Measurements from ENCODE around the gene OPHN1. TPM values are rescaled to one million over a fixed set of nuclear protein-coding genes. Genes with fewer than 3 reads are reported as not detected.
"Not testable (repeated sequence)": the region's sequence is repeated elsewhere in the genome, so short reads cannot be mapped to it uniquely, and the experiment has no call there.

The OPHN1 gene
- total RNA-seq, 2 experiments from 2014 or later: not detected

DNA sequence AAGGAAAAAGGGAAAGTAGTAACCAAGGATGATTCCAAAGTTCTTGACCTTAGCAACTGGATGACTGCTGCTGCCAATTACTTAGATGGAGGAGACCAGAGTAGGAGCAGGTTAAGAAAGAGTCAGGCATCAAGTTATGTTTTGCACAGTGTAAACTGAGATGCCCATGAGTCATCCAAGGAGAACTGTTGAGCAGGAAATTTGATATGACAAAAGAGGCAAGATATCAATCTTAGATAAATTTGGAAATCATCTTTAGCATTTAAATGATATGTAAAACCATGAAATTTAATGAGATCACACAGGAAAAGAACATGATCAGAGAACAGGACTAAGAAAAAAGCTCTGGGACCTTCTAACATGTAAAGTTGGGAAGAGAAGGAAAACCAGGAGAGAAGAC lies 361.3 kb downstream of the OPHN1 start:
- CTCF ChIA-PET: no interaction called here
- Histone ChIP-seq H3K36me3 (ENCODE audit: insufficient read depth, low read length) (no peaks in the 10 kb centered on the region), H3K4me1 (ENCODE audit: insufficient read depth, low read length) (no peaks in the 10 kb centered on the region), H3K9me3 (ENCODE audit: control insufficient read depth in 1 of 2, insufficient read depth in 1 of 2, low read length in 2 of 2) (no peaks in the 10 kb centered on the region), H3K27ac (ENCODE audit: low read depth in 1 of 2, low read length in 2 of 2) (no peak overlapping the region), H3K27me3 (ENCODE audit: control insufficient read depth in 1 of 2, insufficient read depth in 2 of 2, low read length in 2 of 2) (no peaks in the 10 kb centered on the region), H3K4me3 (ENCODE audit: low read length) (no peak overlapping the region)
- no peaks in the 10 kb centered on the region for H3K36me3 Mint-ChIP-seq (ENCODE audit: low read depth)
- ATAC-seq (ENCODE audit: poor library complexity) (no peak), DNase-seq (no peak)
- intact Hi-C loops (cut with DNase I, micrococcal nuclease): no loop called here
- H3K4me1 Mint-ChIP-seq (ENCODE audit: low read depth): no peaks in the 10 kb centered on the region
- no peaks in the 10 kb centered on the region for H3K9me3 Mint-ChIP-seq
- H3K4me3 Mint-ChIP-seq: no peak overlapping the region
- POLR2A ChIA-PET: no interaction called here
- TF ChIP-seq, protein P1, sequence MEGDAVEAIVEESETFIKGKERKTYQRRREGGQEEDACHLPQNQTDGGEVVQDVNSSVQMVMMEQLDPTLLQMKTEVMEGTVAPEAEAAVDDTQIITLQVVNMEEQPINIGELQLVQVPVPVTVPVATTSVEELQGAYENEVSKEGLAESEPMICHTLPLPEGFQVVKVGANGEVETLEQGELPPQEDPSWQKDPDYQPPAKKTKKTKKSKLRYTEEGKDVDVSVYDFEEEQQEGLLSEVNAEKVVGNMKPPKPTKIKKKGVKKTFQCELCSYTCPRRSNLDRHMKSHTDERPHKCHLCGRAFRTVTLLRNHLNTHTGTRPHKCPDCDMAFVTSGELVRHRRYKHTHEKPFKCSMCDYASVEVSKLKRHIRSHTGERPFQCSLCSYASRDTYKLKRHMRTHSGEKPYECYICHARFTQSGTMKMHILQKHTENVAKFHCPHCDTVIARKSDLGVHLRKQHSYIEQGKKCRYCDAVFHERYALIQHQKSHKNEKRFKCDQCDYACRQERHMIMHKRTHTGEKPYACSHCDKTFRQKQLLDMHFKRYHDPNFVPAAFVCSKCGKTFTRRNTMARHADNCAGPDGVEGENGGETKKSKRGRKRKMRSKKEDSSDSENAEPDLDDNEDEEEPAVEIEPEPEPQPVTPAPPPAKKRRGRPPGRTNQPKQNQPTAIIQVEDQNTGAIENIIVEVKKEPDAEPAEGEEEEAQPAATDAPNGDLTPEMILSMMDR (IDR thresholded peaks at IDR 0.05): no peak
- no peak overlapping the region for H3K27ac Mint-ChIP-seq
- H3K27me3 Mint-ChIP-seq: no peaks in the 10 kb centered on the region

DNA sequence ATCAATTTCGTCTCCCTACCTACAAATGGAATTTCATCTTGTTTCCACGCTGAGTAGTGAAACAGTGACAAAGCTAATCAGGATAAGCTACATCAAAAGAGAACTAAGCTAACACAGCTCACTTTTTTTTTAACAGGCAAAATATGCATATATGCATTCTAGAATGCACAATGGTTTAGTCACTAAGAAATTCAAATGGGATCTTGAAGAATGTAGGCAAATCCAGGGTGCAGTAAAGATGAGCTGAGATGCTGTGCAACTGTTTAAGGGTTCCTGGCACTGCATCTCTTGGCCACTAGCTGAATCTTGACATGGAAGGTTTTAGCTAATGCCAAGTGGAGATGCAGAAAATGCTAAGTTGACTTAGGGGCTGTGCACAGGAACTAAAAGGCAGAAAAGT lies 363.2 kb downstream of the OPHN1 start:
- H3K4me1 ChIP-seq (ENCODE audit: insufficient read depth, low read length); POLR2A ChIA-PET; H3K4me1 Mint-ChIP-seq (ENCODE audit: low read depth); H3K36me3 Mint-ChIP-seq (ENCODE audit: low read depth); ATAC-seq (ENCODE audit: poor library complexity); H3K36me3 ChIP-seq (ENCODE audit: insufficient read depth, low read length); H3K4me3 ChIP-seq (ENCODE audit: low read length); CTCF ChIA-PET; DNase-seq; intact Hi-C loops (cut with DNase I, micrococcal nuclease); H3K27me3 Mint-ChIP-seq; H3K27ac Mint-ChIP-seq; H3K27me3 ChIP-seq (ENCODE audit: control insufficient read depth in 1 of 2, insufficient read depth in 2 of 2, low read length in 2 of 2); H3K27ac ChIP-seq (ENCODE audit: low read depth in 1 of 2, low read length in 2 of 2); H3K9me3 ChIP-seq (ENCODE audit: control insufficient read depth in 1 of 2, insufficient read depth in 1 of 2, low read length in 2 of 2); H3K4me3 Mint-ChIP-seq; H3K9me3 Mint-ChIP-seq: not testable (repeated sequence)

DNA sequence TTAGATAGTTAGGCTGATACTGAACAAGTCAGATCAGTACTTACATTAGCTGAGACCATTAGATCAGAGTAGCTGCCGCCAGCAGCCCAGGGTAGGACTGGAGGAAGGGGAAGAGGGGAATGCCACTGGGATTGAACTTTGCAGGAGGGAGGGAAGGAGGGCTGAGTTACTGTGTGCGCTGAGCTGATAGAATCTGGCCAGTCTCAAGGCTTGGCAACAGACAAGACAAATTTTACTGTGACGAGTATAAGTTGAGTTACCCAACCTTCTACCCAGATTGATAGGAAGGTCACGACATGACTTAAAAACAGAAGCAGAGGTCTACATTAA lies 372.1 kb downstream of the OPHN1 start:
- Histone ChIP-seq H3K4me3 (ENCODE audit: low read length) (no peak overlapping the region), H3K9me3 (ENCODE audit: control insufficient read depth in 1 of 2, insufficient read depth in 1 of 2, low read length in 2 of 2) (no peaks in the 10 kb centered on the region), H3K27me3 (ENCODE audit: control insufficient read depth in 1 of 2, insufficient read depth in 2 of 2, low read length in 2 of 2) (no peaks in the 10 kb centered on the region), H3K4me1 (ENCODE audit: insufficient read depth, low read length) (no peaks in the 10 kb centered on the region), H3K36me3 (ENCODE audit: insufficient read depth, low read length) (no peaks in the 10 kb centered on the region), H3K27ac (ENCODE audit: low read depth in 1 of 2, low read length in 2 of 2) (no peak overlapping the region)
- no peak for DNase-seq
- intact Hi-C loops (cut with DNase I, micrococcal nuclease): no loop called here
- Mint-ChIP-seq H3K27ac (no peak overlapping the region), H3K36me3 (ENCODE audit: low read depth) (no peaks in the 10 kb centered on the region), H3K4me1 (ENCODE audit: low read depth) (no peaks in the 10 kb centered on the region), H3K9me3 (no peaks in the 10 kb centered on the region), H3K27me3 (no peaks in the 10 kb centered on the region), H3K4me3 (no peak overlapping the region)
- ATAC-seq (ENCODE audit: poor library complexity): no peak
- TF ChIP-seq, protein P1 (IDR thresholded peaks at IDR 0.05): no peak
- CTCF ChIA-PET: no interaction called here
- POLR2A ChIA-PET: no interaction called here

DNA sequence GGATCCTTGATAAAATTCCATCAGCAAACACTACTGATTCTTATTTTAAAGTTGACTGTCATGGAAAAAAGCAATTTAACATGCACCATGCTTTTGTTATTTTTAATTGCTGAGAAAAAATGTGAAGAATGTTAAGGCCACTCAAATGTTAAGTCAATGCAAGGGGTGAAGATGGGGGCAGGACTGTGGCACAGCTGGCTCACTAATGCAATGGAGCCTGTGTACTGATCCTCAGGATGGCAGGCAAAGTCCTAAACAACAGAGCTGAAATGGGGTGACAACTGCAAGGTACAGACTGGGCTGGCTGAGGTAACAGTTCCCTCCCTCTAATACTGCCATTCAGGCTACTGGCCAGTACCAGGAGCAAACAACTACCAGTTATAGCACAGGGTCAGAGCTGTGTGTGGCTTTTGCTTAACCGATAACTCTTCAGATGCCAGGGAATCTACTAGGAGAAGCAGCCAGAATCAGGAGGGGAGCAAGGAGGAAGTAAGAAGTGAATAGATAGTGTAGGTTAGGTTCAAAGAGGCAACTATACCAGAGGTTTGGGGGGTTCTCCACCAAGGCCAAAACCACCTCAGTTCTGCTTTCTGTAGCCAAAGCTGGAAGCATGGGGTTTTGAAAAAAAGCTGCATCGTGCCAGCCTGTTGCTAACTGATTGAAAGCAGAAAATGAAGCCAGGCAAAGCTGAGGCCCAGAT lies 372.6 kb downstream of the OPHN1 start:
- no peaks in the 10 kb centered on the region for H3K36me3 ChIP-seq (ENCODE audit: insufficient read depth, low read length)
- Mint-ChIP-seq H3K36me3 (ENCODE audit: low read depth) (no peaks in the 10 kb centered on the region), H3K27me3 (no peaks in the 10 kb centered on the region), H3K4me3 (no peak overlapping the region), H3K4me1 (ENCODE audit: low read depth) (no peaks in the 10 kb centered on the region), H3K27ac (no peak overlapping the region), H3K9me3 (no peaks in the 10 kb centered on the region)
- TF ChIP-seq, protein P1 (IDR thresholded peaks at IDR 0.05): no peak
- no peaks in the 10 kb centered on the region for H3K4me1 ChIP-seq (ENCODE audit: insufficient read depth, low read length)
- intact Hi-C loops (cut with DNase I, micrococcal nuclease): no loop called here
- CTCF ChIA-PET: no interaction called here
- H3K27me3 ChIP-seq (ENCODE audit: control insufficient read depth in 1 of 2, insufficient read depth in 2 of 2, low read length in 2 of 2): no peaks in the 10 kb centered on the region
- ATAC-seq (ENCODE audit: poor library complexity): no peak
- peak in 1 of 14 experiments; percentile 0 for DNase-seq
- no peaks in the 10 kb centered on the region for H3K9me3 ChIP-seq (ENCODE audit: control insufficient read depth in 1 of 2, insufficient read depth in 1 of 2, low read length in 2 of 2)
- no peak overlapping the region for H3K27ac ChIP-seq (ENCODE audit: low read depth in 1 of 2, low read length in 2 of 2)
- POLR2A ChIA-PET: no interaction called here
- no peak overlapping the region for H3K4me3 ChIP-seq (ENCODE audit: low read length)
